GM19351 (cell line): ENCODE measurements around the gene PRR5.

Source experiments
- ATAC-seq: cut with Tn5 transposase; IDR thresholded peaks from one replicate; pipeline ENCODE4 v1.9.1; 2021; ENCODE audit warnings: mild to moderate bottlenecking, moderate library complexity; ENCODE audit not compliant: unreplicated experiment

PRR5 gene

DNA sequence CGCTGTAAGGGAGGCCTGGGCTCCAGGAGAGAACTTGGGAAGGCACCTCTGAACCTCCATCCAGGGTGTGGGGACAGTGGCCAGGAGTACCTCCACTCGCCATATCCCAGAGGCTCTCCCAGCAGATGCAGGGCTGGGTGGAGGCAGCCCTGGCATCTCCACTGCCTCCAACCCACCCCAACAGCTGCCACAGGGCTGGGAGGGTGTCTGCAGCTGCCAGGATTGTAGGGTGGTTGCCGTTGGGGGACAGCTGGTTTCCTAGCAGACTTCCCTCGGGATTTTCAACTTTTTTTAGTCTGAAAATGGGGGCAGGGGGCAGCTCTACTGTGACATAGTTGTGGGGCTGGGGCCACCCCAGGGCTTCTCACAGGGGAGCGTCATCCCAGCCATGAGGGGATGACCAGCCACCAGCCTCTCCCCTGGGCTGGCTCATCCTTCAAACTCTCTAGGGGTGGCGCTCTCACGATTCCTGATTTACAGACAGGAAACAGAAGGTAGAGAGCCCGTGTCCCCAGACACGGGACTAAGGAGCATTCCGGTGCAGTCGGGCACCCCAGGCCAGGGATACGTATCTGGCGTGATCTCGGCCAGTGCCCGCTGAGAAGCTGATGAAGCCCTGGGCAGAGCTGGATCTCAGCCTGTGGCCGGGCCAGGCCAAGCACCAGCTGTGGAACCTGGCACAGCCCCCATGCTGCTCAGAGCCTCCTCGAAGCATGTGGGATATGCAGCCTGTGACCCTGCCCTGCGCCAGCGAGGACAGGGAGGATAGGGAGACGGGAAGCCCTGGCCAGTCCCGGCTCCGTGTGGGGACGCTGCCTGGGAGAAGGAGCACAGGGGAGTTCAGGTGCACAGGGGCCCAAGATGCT lies 9.9 kb downstream of the PRR5 start:
- no peak for ATAC-seq

- no peak for ATAC-seq
Observed at GRCh38 chr22:44712962-44713361, 11.0 kb downstream of the PRR5 start.

- no peak for ATAC-seq
Observed at GRCh38 chr22:44714703-44715350, 12.8 kb downstream of the PRR5 start.

- no peak for ATAC-seq
Observed at GRCh38 chr22:44718418-44718817, 16.4 kb downstream of the PRR5 start.

- ATAC-seq = no peak
Observed at GRCh38 chr22:44719586-44720368, 17.8 kb downstream of the PRR5 start.

- no peak for ATAC-seq
Observed at GRCh38 chr22:44721213-44721612, 19.2 kb downstream of the PRR5 start.

- no peak for ATAC-seq
Observed at GRCh38 chr22:44722611-44723010, 20.6 kb downstream of the PRR5 start.

GRCh38 chr22:44723801-44724200 lies 21.8 kb downstream of the PRR5 start:
- ATAC-seq = no peak

GRCh38 chr22:44724416-44724815 lies 22.4 kb downstream of the PRR5 start:
- no peak for ATAC-seq

DNA sequence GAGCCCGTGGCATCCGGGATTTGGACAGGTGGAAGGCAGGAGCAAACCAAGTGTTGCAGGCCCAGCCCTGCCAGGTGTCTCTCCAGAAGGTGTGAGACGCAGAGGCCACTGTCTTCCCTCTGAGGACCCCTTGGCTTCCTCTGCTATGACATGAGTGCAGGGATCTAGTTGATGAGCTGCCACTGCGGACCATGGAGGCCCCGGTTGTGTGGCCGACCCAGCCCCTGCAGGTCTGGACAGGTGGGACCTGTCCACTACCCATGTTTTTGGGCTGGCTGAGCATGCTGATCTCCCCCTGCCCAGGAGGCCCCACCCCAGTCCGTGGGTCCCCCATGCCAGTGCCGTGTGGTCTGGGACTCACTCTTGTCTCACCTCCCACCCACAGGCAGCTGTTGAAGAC lies 22.9 kb downstream of the PRR5 start:
- no peak for ATAC-seq

GRCh38 chr22:44726439-44726838 lies 24.4 kb downstream of the PRR5 start:
- no peak for ATAC-seq

DNA sequence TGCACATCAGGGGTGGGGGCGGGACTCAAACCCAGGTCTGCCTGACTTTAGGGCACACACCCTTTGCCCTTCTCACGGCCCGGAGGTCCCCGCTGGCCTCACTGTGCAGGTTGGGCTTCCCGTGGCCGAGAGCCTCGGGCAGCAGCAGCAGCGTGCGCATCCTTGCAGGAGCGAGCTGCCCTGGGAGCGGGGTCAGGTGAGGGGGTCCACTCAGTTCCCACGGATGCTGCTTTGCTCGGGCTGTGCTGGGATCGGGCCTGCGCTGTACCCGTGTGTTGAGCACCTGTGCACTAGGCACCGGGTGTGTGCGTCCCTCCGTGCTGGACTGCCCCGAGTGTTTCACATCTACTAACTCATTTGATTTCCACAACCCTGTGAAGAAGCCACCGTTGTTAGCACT lies 25.1 kb downstream of the PRR5 start:
- no peak for ATAC-seq

DNA sequence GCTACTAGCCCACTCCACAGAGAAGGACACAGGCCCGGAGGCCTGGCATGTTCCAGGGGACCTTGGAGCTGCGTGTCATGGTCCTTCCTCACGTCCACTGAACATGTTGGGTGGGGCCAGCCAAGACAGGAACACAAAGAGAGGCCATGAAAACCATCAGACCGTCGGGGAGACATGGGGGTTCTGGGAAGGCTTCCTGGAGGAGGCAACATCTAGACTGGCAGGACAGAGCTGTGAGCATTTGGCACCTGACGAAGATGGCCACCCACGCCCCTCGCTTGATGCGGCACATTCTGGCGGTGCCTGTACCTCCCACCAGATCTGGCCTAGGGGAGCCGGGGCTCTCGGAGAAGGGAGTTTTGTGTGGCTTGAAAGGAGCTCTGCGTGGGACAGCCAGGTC lies 25.7 kb downstream of the PRR5 start:
- no peak for ATAC-seq

DNA sequence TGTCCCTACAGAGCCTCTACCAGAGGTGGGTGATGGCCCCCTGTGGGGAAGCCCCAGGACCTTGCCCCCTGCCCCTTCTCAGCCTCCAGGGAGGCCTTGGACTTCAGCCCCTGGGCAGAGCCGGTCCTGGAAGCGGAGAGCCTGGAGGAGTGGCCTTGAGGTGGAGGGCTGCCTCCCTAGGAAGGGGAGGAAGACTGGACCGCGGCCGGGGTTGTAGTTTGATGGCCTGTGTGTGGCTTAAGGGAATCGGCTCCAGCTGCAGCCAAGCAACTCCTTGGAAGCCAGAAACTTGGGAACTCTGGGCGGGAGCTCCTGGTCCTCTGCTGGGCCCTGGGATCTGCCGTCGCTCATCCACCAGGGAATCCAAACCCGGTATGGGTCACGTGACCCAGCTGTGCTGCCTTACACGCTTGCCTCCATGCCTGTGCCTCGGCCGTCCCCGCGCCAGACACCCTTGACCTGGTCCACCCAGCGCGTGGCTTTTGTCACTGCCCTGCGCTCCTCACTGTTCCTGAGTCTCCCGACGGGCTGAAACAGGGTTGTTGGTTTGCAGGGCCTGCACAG lies 26.8 kb downstream of the PRR5 start:
- no peak for ATAC-seq

DNA sequence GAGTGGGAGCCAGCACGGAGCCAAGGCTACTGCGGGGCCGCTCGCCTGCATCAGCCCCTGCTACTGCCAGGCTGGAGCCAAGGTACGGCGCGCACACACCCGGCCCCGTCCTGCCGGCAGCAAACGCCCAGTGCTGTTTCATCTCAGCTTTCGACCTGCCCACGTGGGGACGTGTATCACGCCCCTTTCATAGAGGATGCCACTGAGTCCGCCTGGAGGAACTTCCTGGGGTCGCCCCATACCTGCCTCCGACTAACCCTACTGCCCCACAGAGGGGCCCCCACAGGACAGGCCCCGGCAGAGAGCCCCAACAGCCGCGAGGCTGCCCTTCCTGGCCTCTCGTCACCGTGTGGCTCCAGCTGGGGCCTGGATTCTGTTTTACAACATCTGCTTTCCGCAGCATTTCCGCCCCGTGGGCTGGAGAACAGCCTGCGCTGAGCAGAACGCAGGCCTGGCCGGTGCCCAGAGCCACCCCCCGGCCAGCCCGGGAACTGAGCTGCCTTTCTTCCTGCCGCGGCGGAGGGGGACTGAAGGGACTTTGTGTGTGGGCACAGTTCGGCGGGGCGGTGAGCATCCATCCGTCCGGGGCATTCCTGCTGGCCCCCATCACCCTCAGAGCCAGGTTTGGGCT lies 27.5 kb downstream of the PRR5 start:
- ATAC-seq = no peak

DNA sequence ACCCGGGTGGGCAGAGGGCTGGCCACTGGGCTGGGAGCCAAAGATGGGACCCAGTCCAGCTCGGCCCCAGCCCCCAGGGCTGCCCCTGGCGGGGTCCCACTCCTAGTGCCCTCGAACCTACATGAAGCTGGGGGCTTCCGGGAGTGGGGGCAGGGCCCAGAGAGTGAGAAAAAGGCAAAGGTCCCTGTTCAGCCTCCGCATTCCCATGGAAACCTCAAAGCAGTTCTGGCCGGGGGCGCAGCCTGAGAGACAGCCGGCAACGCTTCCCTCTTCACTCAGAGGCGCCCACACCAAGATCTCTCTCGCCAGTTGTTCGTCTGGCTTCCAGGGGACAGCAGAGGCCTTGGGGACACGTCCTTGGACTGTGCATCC lies 28.0 kb downstream of the PRR5 start:
- ATAC-seq = no peak

DNA sequence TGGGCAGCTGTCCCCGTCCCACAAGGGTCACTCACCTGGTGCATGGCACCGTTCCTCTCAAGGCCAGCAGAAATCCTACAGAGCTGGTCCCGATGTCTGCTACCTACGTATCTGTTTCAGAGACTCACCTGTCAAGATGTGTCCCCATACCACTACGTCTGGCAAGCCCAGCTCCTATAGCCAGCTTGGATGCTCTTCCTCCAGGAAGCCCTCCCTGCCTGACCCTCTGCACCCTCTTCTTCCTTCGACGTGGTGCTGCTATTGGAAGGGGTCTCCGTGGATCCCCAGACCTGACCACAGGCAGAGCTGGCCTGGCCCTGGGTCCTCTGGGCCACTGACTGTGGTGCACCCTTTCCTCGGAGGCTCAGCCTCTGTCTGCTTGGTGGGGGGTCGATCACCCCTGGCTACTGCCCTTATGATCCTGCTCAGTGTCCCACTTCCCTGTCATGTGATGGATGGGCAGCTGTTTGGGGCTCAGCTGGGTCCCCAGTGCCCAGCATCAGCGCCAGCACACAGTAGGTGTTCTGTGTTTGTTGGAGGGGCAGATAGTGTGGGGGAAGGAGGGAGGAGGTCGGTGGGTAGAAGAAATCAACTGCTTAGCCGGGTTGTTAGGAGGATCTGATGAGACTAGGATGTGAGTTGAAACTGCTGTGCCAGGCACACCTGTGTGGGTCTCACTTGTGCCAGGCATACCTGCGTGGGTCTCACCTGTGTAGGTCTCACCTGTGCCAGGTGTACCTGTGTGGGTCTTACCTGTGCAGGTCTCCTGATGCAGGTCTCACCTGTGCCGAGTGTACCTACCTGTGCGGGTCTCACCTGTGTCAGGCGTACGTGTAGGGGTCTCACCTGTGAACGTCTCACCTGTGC lies 28.7 kb downstream of the PRR5 start:
- no peak for ATAC-seq

GRCh38 chr22:44731357-44731970 lies 29.5 kb downstream of the PRR5 start:
- no peak for ATAC-seq

- no peak for ATAC-seq
Observed at GRCh38 chr22:44732017-44732561, 30.1 kb downstream of the PRR5 start.
